COLO829 (cell line): ENCODE results near the gene RPL13A.
"Not testable (repeated sequence)": the region's sequence is repeated elsewhere in the genome, so short reads cannot be mapped to it uniquely, and the experiment has no call there.

Experiments used
- DNase-seq: peaks from one replicate; pipeline ENCODE4 v3.0.0; 2012; ENCODE audit warnings: low spot score

Gene RPL13A

DNA sequence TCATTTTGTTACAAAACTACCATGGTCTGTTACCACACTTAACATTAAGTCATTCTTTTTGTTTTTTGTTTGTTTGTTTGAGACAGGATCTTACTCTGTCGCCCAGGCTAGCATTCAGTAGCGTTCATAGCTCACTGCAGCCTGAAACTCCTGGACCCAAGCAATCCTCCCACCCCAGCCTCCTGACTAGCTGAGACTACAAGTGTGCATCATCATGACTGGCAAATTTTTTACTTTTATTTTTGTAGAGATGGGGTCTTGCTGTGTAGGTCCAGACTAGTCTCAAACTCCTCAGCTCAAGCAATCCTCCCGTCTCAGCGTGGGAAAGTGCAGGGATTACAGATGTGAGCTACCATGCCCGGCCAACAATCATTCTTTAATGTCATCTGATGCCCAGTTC, 31.1 kb upstream of the RPL13A start:
- no peak for DNase-seq

DNA sequence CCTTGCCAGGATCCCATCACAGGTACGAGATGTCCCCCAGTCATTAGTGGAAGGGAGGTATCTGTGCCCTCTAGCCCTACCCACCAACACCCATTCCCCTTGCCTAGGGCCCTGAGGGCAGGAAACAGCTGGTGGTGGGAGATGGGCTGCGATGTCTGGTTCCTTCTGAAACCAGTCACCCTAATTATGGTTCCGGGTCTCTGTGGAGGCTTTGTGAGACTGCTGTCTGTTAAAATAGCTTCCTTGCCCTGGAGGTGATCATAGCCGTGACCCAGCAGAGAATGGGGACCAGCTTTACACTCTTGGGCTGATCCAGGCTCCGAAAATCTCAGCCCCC, 28.9 kb upstream of the RPL13A start:
- DNase-seq = no peak

DNA sequence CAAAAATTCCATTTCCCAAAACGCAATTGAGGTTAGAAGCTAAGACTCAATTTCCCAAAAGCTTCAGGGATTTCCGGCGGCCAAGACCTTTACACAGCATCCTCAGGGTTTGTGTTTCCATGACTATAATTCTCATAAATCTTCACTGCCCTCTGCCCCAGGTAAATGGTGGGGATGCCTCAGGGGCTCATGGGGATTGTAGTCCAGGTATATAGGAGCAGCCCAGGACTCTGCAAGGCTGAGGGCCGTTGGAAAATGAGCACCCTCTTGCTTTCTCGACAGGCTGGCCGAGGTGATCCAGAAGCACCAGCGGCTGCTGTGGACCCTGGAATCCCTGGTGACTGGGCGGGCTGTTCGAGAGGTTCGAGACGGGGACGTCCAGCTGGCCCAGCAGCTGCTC, 28.0 kb upstream of the RPL13A start:
- DNase-seq = no peak

- DNase-seq = not testable (repeated sequence)
Measured at GRCh38 chr19:49461130-49461529, 26.3 kb upstream of the RPL13A start.

- no peak for DNase-seq
Measured at GRCh38 chr19:49461656-49462055, 25.8 kb upstream of the RPL13A start.

- DNase-seq = no peak
Measured at GRCh38 chr19:49462492-49462891, 24.9 kb upstream of the RPL13A start.

GRCh38 chr19:49463960-49464740, 23.3 kb upstream of the RPL13A start:
- no peak for DNase-seq

- DNase-seq = no peak
Measured at GRCh38 chr19:49465371-49465770, 22.0 kb upstream of the RPL13A start.

GRCh38 chr19:49468199-49468598, 19.2 kb upstream of the RPL13A start:
- DNase-seq = no peak

- DNase-seq = no peak
Measured at GRCh38 chr19:49468746-49469447, 18.5 kb upstream of the RPL13A start.

GRCh38 chr19:49469828-49470614, 17.4 kb upstream of the RPL13A start:
- no peak for DNase-seq

GRCh38 chr19:49470615-49470978, 16.8 kb upstream of the RPL13A start:
- DNase-seq = no peak

DNA sequence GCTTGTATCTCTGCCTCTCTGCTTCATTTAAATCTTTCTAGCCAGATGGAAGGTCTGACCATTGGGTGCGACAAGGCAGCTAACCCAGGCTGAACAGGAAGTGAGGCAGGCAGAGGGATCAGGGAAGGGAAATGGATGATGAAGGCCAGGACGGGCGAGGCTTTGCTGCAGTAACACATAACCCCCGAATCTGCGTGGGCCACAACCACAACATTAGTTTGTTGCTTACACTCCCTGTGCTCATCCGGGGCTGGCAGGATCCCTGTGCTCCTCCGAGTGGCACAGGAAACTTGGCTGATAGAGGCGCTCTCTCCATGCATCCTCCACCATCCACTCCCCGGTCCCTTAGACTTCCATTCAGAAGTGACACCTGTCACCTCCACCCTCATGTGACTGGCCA, 14.5 kb upstream of the RPL13A start:
- DNase-seq = no peak

- not testable (repeated sequence) for DNase-seq
Measured at GRCh38 chr19:49473501-49473867, 13.9 kb upstream of the RPL13A start.

DNA sequence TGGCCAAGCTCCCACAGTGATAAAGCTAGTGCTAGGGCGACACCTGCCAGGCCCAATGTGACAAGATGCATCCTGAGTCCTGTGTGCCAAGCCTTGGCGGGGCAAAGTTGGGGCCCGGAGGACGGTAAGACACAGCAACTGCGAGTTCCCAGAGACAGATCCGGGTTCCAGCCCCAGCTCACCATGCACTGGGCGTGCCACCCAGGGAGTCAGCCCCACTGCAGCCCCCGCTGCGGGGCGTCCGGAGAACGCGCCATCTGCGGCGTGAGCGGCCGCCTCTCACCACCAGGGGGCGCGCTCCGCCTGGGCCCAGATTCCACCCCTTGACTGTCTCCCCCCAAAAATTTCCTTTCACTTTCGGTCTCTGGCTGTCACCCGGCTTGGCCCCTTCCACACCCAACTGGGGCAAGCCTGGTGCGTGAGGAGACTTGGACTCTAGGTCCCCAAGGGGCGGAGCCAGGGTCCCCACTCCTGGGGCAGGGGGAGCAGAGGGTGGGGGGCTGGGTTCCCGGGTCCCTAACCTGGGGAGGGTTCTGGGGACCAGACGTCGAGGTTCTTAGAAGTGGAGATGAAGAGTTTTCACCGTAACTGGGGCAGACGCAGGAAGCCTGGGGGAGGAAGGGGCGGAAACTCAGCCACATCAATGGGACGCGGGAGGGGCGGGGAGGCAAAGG, 13.4 kb upstream of the RPL13A start, which contains the start of gene FLT3LG:
Gene FLT3LG (plus strand): TSS at position 348 of the 674 bp plus-strand sequence. CDS start 425 bp downstream, outside the sequence.
- peak; percentile 78 for DNase-seq

GRCh38 chr19:49474542-49474924, 12.9 kb upstream of the RPL13A start:
- DNase-seq = no peak

GRCh38 chr19:49475191-49475917, 12.1 kb upstream of the RPL13A start:
- DNase-seq = no peak

DNA sequence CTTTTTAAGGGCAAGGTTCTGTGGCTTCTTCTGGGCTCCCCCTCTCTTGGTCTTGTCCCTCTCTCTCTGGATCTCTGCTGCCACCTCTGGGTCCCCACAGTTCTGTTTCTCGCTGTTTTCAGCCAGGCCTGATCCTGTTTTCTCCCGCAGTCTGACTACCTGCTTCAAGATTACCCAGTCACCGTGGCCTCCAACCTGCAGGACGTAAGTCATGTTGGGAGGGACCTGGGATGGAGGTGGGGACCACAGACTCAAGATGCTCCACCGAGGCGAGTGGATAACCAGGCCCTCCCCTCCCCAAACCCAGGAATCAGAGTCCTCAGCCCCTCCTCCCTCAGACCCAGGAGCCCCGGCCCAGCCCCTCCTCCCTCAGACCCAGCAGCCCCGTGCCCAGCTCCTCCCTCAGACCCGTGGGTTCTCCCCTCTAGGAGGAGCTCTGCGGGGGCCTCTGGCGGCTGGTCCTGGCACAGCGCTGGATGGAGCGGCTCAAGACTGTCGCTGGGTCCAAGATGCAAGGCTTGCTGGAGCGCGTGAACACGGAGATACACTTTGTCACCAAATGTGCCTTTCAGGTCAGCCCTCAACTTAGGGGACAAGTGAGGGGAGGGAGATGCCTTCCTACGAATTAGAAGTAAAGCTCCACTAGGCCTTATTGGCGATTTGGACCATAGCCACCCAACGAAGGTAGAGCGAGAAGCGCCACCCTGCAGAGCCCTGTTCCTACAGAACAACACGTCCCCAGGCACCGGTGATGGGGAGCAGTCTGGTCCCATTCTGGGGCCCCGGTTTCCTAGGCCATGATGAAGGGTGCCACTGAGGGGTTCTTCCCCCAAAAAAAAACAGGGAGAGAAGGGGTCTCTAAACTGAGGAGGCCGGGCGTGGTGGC, 11.2 kb upstream of the RPL13A start:
- DNase-seq = no peak

DNA sequence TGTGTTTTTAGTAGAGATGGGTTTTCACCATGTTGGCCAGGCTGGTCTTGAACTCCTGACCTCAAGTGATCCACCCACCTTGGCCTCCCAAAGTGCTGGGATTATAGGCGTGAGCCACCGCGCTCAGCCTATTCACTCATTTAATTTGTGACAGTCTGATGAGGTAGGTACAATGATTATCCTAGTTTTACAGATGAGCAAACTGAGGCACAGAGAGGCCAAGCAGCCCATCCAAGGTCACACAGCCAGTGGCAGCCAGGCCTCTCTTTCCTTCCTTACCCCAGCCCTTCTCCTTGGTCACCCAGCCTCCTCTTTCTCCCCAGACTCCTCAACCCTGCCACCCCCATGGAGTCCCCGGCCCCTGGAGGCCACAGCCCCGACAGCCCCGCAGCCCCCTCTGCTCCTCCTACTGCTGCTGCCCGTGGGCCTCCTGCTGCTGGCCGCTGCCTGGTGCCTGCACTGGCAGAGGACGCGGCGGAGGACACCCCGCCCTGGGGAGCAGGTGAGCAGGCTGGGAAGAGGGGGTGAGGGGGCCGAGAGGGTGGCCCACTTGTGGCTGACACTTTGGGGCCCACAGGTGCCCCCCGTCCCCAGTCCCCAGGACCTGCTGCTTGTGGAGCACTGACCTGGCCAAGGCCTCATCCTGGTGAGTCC, 7.3 kb upstream of the RPL13A start:
- no peak for DNase-seq

- DNase-seq = no peak
Measured at GRCh38 chr19:49481020-49481683, 6.3 kb upstream of the RPL13A start.
